SK-N-SH (cell line): Measurements from ENCODE around the gene CYP26A1. TPM values are rescaled to one million over a fixed set of nuclear protein-coding genes. Genes with fewer than 3 reads are reported as not detected.

ENCODE experiments used
- CTCF ChIA-PET: fragments of 300-600, 350-600 bp; formaldehyde crosslinking; extraction: SDS; loops from one replicate; lab custom pipeline; 2021; lab: Yijun Ruan, JAX
- POLR2A ChIA-PET: fragments of 350-600 bp; sonication (Branson Sonifier 250); formaldehyde crosslinking; extraction: SDS; loops from one replicate; lab custom pipeline; 2020; ENCODE audit warnings: antibody characterized with exemption, inconsistent platforms; lab: Yijun Ruan, JAX
- DNase-seq: peaks from one replicate; pipeline ENCODE4 v3.0.0; 2012
- H2AFZ ChIP-seq: fragments of 200-600 bp; sonication (generic); 2 replicates; pipeline ENCODE4 v1.8.1; 2016; ENCODE audit warnings: antibody characterized with exemption, mild to moderate bottlenecking, low read depth
- H3F3A ChIP-seq: fragments of 200-600 bp; sonication (generic); replicated peaks from 2 replicates; pipeline ENCODE3; 2016; ENCODE audit warnings: antibody characterized with exemption, mild to moderate bottlenecking; ENCODE audit not compliant: insufficient read depth
- H3K27ac ChIP-seq, 2 experiments: fragments of 200-500 bp in 1 of 2; fragments of 200-600 bp in 1 of 2; sonication (Bioruptor generic) in 1 of 2; sonication (generic), shearing (Covaris generic) in 1 of 2; 2 replicates each; pipeline versions ENCODE4 v1.5.1 to v1.6.1; 2014 to 2016; ENCODE audit warnings: low read depth in 2 of 2, inconsistent platforms in 1 of 2, low read length in 1 of 2, mild to moderate bottlenecking in 1 of 2, mixed read lengths in 1 of 2
- H3K27me3 ChIP-seq: fragments of 200-600 bp; sonication (generic), shearing (Covaris generic); 2 replicates; pipeline ENCODE4 v1.6.1; 2016; ENCODE audit warnings: mixed run types; ENCODE audit not compliant: insufficient read depth
- H3K36me3 ChIP-seq, 2 experiments: fragments of 200-500 bp in 1 of 2; fragments of 200-600 bp in 1 of 2; sonication (Bioruptor generic) in 1 of 2; sonication (generic) in 1 of 2; replicated peaks in 1 of 2; 2 replicates each; pipeline versions ENCODE3 to v1.5.1; 2014 to 2016; ENCODE audit warnings: low read length in 1 of 2, mild to moderate bottlenecking in 1 of 2; ENCODE audit not compliant: insufficient read depth in 2 of 2, control insufficient read depth in 1 of 2
- H3K4me1 ChIP-seq, 2 experiments: fragments of 200-500 bp in 1 of 2; fragments of 200-600 bp in 1 of 2; sonication (Bioruptor generic) in 1 of 2; sonication (generic), shearing (Covaris generic) in 1 of 2; 2 replicates each; pipeline versions ENCODE4 v1.5.1 to v1.6.1; 2014 to 2016; ENCODE audit warnings: low read depth in 1 of 2, low read length in 1 of 2, mixed run types in 1 of 2; ENCODE audit not compliant: insufficient read depth in 2 of 2, control insufficient read depth in 1 of 2
- H3K4me2 ChIP-seq: fragments of 200-600 bp; sonication (generic), shearing (Covaris generic); 2 replicates; pipeline ENCODE4 v1.6.1; 2017; ENCODE audit warnings: mixed run types
- H3K4me3 ChIP-seq, 2 experiments: fragments of 200-500 bp in 1 of 2; fragments of 200-600 bp in 1 of 2; sonication (Bioruptor generic) in 1 of 2; sonication (generic), shearing (Covaris generic) in 1 of 2; 2 replicates each; pipeline versions ENCODE4 v1.5.1 to v1.8.1; 2014 to 2016; ENCODE audit warnings: low read depth in 2 of 2, inconsistent platforms in 1 of 2, low read length in 1 of 2, mild to moderate bottlenecking in 1 of 2, mixed read lengths in 1 of 2, moderate library complexity in 1 of 2
- H3K79me2 ChIP-seq: fragments of 200-600 bp; sonication (generic); 2 replicates; pipeline ENCODE4 v1.8.1; 2017; ENCODE audit warnings: mild to moderate bottlenecking; ENCODE audit not compliant: insufficient read depth
- H3K9ac ChIP-seq: fragments of 200-600 bp; sonication (generic); 2 replicates; pipeline ENCODE4 v1.6.1; 2017; ENCODE audit warnings: mixed run types
- H3K9me2 ChIP-seq: fragments of 200-600 bp; sonication (generic); 2 replicates; pipeline ENCODE4 v1.6.1; 2017; ENCODE audit warnings: mixed run types
- H3K9me3 ChIP-seq: fragments of 200-600 bp; sonication (generic); 2 replicates; pipeline ENCODE4 v1.6.1; 2017; ENCODE audit warnings: mixed run types, mild to moderate bottlenecking, moderate library complexity
- H4K20me1 ChIP-seq: fragments of 200-600 bp; sonication (generic); 2 replicates; pipeline ENCODE4 v1.6.1; 2017; ENCODE audit warnings: mild to moderate bottlenecking, mixed run types; ENCODE audit not compliant: insufficient read depth
- EP300 ChIP-seq, 2 experiments: IDR thresholded peaks; 2 replicates each; pipeline versions ENCODE4 v1.4.0 to v1.6.1; 2012; ENCODE audit warnings: borderline replicate concordance in 1 of 2, low read depth in 1 of 2, low read length in 1 of 2
- EZH2phosphoT487 ChIP-seq: fragments of 200-600 bp; sonication (generic); IDR thresholded peaks from 2 replicates; pipeline ENCODE4 v1.6.1; 2017; ENCODE audit warnings: low read depth, mixed run types, mild to moderate bottlenecking, antibody characterized with exemption, moderate library complexity, borderline replicate concordance
- FOXJ3 ChIP-seq: sonication (generic); formaldehyde crosslinking; IDR thresholded peaks from 2 replicates; pipeline ENCODE4 v1.5.1; 2020; ENCODE audit warnings: mild to moderate bottlenecking, missing genetic modification reagents
- GABPA ChIP-seq: IDR thresholded peaks from 2 replicates; pipeline ENCODE4 v1.4.0; 2012; ENCODE audit warnings: low read depth, mild to moderate bottlenecking
- GATA2 ChIP-seq: sonication (generic); formaldehyde crosslinking; IDR thresholded peaks from 2 replicates; pipeline ENCODE4 v1.5.0; 2020; ENCODE audit warnings: mild to moderate bottlenecking, missing genetic modification reagents
- MEF2A ChIP-seq: IDR thresholded peaks from 2 replicates; pipeline ENCODE4 v1.4.0; 2012; ENCODE audit warnings: low read depth, borderline replicate concordance
- POLR2AphosphoS5 ChIP-seq: IDR thresholded peaks from 2 replicates; pipeline ENCODE4 v1.6.1; 2012; ENCODE audit warnings: low read depth, low read length
- RAD21 ChIP-seq: IDR thresholded peaks from 2 replicates; pipeline ENCODE4 v1.6.1; 2012; ENCODE audit warnings: mild to moderate bottlenecking, low read length
- RXRA ChIP-seq: IDR thresholded peaks from 2 replicates; pipeline ENCODE4 v1.4.0; 2012; ENCODE audit warnings: low read depth, mild to moderate bottlenecking, borderline replicate concordance
- TAF1 ChIP-seq: IDR thresholded peaks from 2 replicates; pipeline ENCODE4 v1.6.1; 2012; ENCODE audit warnings: low read depth, mild to moderate bottlenecking, low read length, moderate library complexity, borderline replicate concordance
- TCF12 ChIP-seq: IDR thresholded peaks from 2 replicates; pipeline ENCODE4 v1.4.0; 2012
- TEAD4 ChIP-seq: IDR thresholded peaks from 2 replicates; pipeline ENCODE4 v1.4.0; 2012; ENCODE audit warnings: mild to moderate bottlenecking, borderline replicate concordance; ENCODE audit not compliant: insufficient read depth
- YY1 ChIP-seq: IDR thresholded peaks from 2 replicates; pipeline ENCODE4 v1.4.0; 2012; ENCODE audit warnings: low read depth, mild to moderate bottlenecking
- WGBS: methylation state at CpG from one replicate; pipeline ENCODE4 v1.1.6; 2017; ENCODE audit warnings: low lambda C conversion rate; 5-methylcytosine and 5-hydroxymethylcytosine counted together
- polyA plus RNA-seq, 3 experiments: library from polyadenylated mRNA; depleted of rRNA; stranded (reverse); fragments of >200 nt; gene quantifications; 2 replicates each; pipeline ENCODE4 v1.2.3, GENCODE V29; 2012
- TF ChIP-seq, protein P1 (sequence below): fragments of 150-350 bp; IDR thresholded peaks from 2 replicates; pipeline ENCODE4 v1.6.1; 2016; ENCODE audit warnings: mild to moderate bottlenecking, low read depth, low read length
- TF ChIP-seq, protein P2 (sequence below): IDR thresholded peaks from 2 replicates; pipeline ENCODE4; 2012
- TF ChIP-seq, protein P3 (sequence below): IDR thresholded peaks from 2 replicates; pipeline ENCODE4 v1.4.0; 2012; ENCODE audit warnings: low read depth, borderline replicate concordance

Gene CYP26A1
- polyA plus RNA-seq, 1 of the 3 experiments (the other 2 are of a cell fraction) = not detected

DNA sequence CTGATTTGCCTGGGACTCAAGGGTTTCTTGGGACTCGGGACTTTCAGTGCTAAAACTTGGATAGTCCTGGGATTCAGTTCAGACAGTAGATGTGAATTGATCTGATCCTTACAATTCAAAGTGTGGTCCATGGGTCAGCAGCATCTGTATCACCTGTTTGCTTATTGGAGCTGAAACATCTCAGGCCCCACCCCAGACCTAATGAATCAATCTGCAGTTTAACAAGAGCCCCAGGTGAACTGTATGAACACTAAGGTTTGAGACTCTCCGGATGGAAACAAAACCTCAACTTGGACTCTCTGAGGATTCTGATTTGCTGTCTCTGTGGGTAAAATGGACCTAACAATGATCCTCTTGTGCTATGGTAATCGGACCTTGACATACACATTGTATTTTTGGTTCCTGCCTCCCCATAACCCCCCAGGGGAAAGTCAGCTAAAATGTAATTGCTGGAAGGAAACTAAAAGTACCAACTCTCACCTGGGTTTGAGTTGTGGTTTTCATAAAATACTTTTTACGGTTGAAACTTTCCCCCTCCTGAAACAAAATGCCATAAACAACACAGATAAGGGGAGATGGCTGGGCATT, 11.7 kb downstream of the CYP26A1 start:
- H3K79me2 ChIP-seq = no peaks in the 10 kb centered on the region
- H3K36me3 ChIP-seq = no peaks in the 10 kb centered on the region
- no peaks in the 10 kb centered on the region for H4K20me1 ChIP-seq
- H3F3A ChIP-seq = no peaks in the 10 kb centered on the region
- TF ChIP-seq GATA2 (CRISPR knock-in tag) (no peak), GABPA (no peak)
- no peaks in the 10 kb centered on the region; the same call in 1 of the 2 replicates for H3K27me3 ChIP-seq
- ChIA-PET POLR2A (no interaction called here), CTCF (interaction anchor here (0.8 kb wide), 1 partner anchor 10 kb away, joined by 3 read pairs; no protein-coding TSS in a partner anchor)
- H3K27ac ChIP-seq = no peak overlapping the region
- H3K4me3 ChIP-seq = no peak overlapping the region
- peaks cover 0 to 3% of the 10 kb centered on the region in 2 experiments; a peak in 1 of 4 replicates for H3K4me1 ChIP-seq
- DNase-seq = no peak
- no peak overlapping the region for H3K4me2 ChIP-seq
- no peak overlapping the region for H2AFZ ChIP-seq
- no peaks in the 10 kb centered on the region for H3K9me2 ChIP-seq
- H3K9ac ChIP-seq = no peak overlapping the region
- H3K9me3 ChIP-seq = no peaks in the 10 kb centered on the region
- 58% methylated on average over 4 of the region's 4 CpGs for WGBS

DNA sequence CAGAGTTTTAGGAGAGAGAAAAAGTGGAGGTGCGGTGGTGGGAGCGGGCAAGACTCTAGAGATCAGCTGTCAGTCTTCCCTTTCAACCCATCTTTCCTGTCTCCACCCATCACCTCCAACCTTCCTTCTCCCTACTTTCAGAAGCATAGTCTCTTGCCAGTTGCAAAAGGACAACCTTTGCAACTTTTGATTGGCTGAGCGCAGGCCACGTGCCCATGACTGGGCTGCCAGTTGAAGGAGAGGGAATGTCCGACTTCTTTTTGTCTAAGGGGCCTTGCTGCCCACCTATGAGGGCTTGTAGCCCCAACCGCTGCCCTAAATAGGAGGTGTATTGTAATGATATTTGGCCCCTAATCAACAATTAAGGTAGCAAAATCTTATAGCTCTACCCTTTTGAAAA, 12.6 kb downstream of the CYP26A1 start:
- Histone ChIP-seq H3K9me2 (no peaks in the 10 kb centered on the region), H3K4me1 (peaks cover 0 to 3% of the 10 kb centered on the region in 2 experiments; a peak in 1 of 4 replicates), H3K27me3 (no peaks in the 10 kb centered on the region; the same call in 1 of the 2 replicates), H4K20me1 (no peaks in the 10 kb centered on the region), H3K9me3 (no peaks in the 10 kb centered on the region), H3K36me3 (no peaks in the 10 kb centered on the region), H3K9ac (no peak overlapping the region), H3K27ac (no peak overlapping the region), H3K79me2 (no peaks in the 10 kb centered on the region), H2AFZ (no peak overlapping the region), H3K4me2 (no peak overlapping the region), H3K4me3 (no peak overlapping the region), H3F3A (no peaks in the 10 kb centered on the region)
- whole genome bisulfite sequencing = 68% methylated on average over 6 of the region's 6 CpGs
- DNase-seq = no peak
- ChIA-PET CTCF (no interaction called here), POLR2A (no interaction called here)
- no peak for TF ChIP-seq YY1
- no peak for TF ChIP-seq GABPA
- TF ChIP-seq, protein P1, sequence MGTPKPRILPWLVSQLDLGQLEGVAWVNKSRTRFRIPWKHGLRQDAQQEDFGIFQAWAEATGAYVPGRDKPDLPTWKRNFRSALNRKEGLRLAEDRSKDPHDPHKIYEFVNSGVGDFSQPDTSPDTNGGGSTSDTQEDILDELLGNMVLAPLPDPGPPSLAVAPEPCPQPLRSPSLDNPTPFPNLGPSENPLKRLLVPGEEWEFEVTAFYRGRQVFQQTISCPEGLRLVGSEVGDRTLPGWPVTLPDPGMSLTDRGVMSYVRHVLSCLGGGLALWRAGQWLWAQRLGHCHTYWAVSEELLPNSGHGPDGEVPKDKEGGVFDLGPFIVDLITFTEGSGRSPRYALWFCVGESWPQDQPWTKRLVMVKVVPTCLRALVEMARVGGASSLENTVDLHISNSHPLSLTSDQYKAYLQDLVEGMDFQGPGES = no peak
- TF ChIP-seq POLR2AphosphoS5 = no peak
- TF ChIP-seq, protein P2, sequence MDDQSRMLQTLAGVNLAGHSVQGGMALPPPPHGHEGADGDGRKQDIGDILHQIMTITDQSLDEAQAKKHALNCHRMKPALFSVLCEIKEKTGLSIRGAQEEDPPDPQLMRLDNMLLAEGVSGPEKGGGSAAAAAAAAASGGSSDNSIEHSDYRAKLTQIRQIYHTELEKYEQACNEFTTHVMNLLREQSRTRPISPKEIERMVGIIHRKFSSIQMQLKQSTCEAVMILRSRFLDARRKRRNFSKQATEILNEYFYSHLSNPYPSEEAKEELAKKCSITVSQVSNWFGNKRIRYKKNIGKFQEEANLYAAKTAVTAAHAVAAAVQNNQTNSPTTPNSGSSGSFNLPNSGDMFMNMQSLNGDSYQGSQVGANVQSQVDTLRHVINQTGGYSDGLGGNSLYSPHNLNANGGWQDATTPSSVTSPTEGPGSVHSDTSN = no peak
- no peak for TF ChIP-seq TEAD4
- no peak for TF ChIP-seq EZH2phosphoT487
- TF ChIP-seq, protein P3, sequence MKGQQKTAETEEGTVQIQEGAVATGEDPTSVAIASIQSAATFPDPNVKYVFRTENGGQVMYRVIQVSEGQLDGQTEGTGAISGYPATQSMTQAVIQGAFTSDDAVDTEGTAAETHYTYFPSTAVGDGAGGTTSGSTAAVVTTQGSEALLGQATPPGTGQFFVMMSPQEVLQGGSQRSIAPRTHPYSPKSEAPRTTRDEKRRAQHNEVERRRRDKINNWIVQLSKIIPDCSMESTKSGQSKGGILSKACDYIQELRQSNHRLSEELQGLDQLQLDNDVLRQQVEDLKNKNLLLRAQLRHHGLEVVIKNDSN = no peak
- no peak for TF ChIP-seq RAD21
- TF ChIP-seq TCF12 = no peak
- TF ChIP-seq TAF1 = no peak
- TF ChIP-seq MEF2A = no peak
- no peak for TF ChIP-seq FOXJ3 (CRISPR knock-in tag)
- TF ChIP-seq RXRA = no peak
- TF ChIP-seq EP300 (IDR thresholded peaks at IDR 0.05; ENCODE audit: borderline replicate concordance in 1 of 2, low read depth in 1 of 2, low read length in 1 of 2) = no peak
